HG03196 (cell line): ENCODE results near the gene ATP5PD.

Source experiments
- ATAC-seq: cut with Tn5 transposase; IDR thresholded peaks from one replicate; pipeline ENCODE4 v1.9.1; 2021; ENCODE audit not compliant: unreplicated experiment

ATP5PD gene

GRCh38 chr17:75046407-75047289 is at the start of gene ATP5PD, which contains the start of gene KCTD2:
Gene ATP5PD, minus strand, starts transcription at chr17:75046969. Its CDS starts 4,319 bp downstream, at chr17:75042650.
Gene KCTD2, plus strand, starts transcription at chr17:75047225. Its CDS starts 26 bp downstream, at chr17:75047251.
- ATAC-seq = peak; percentile 93

- no peak for ATAC-seq
Observed at GRCh38 chr17:75096082-75096625, 49.4 kb upstream of the ATP5PD start.

GRCh38 chr17:75094871-75095399 is 48.2 kb upstream of the ATP5PD start:
- ATAC-seq = no peak

GRCh38 chr17:75093548-75094158 is 46.9 kb upstream of the ATP5PD start:
- ATAC-seq = no peak

GRCh38 chr17:75091855-75092327 is 45.1 kb upstream of the ATP5PD start:
- no peak for ATAC-seq

GRCh38 chr17:75090871-75091854 is 44.4 kb upstream of the ATP5PD start:
- ATAC-seq = no peak

- no peak for ATAC-seq
Observed at GRCh38 chr17:75088465-75089417, 42.0 kb upstream of the ATP5PD start.

GRCh38 chr17:75087558-75088453 is 41.0 kb upstream of the ATP5PD start, which contains the start of gene SLC16A5:
Gene SLC16A5, plus strand, starts transcription at chr17:75087954. Its CDS starts 5,683 bp downstream, at chr17:75093637.
- no peak for ATAC-seq

GRCh38 chr17:75087182-75087557 is 40.4 kb upstream of the ATP5PD start:
- ATAC-seq = no peak

- ATAC-seq = no peak
Observed at GRCh38 chr17:75086496-75087181, 39.9 kb upstream of the ATP5PD start.

- ATAC-seq = no peak
Observed at GRCh38 chr17:75084039-75084660, 37.4 kb upstream of the ATP5PD start.

- ATAC-seq = no peak
Observed at GRCh38 chr17:75082683-75083082, 35.9 kb upstream of the ATP5PD start.

- ATAC-seq = no peak
Observed at GRCh38 chr17:75081611-75082540, 35.1 kb upstream of the ATP5PD start.

GRCh38 chr17:75079023-75079373 is 32.2 kb upstream of the ATP5PD start:
- ATAC-seq = no peak

- peak; percentile 43 for ATAC-seq
Observed at GRCh38 chr17:75078284-75079022, 31.7 kb upstream of the ATP5PD start.
